K562 (cell line): Measurements from ENCODE around the gene ITGAD. TPM values are rescaled to one million over a fixed set of nuclear protein-coding genes. Genes with fewer than 3 reads are reported as not detected.

Experiments used
- ATAC-seq: fragments of 200-7000 bp; cut with Tn5 transposase; 3 replicates; pipeline ENCODE4 v1.9.1; 2020; ENCODE audit warnings: moderate library complexity
- BruUV-seq: library from RNA; stranded (reverse); fragments of 400-500 nt; replicated peaks from 2 replicates; lab custom pipeline; 2021; lab: Mats Ljungman, UMichigan
- CTCF ChIA-PET: fragments of 300-600 bp; formaldehyde crosslinking; extraction: SDS; loops from one replicate; lab custom pipeline; 2021; ENCODE audit warnings: low intra/inter-chr PET ratio; lab: Yijun Ruan, JAX
- POLR2A ChIA-PET: fragments of 300-600, 350-650 bp; sonication (Branson Sonifier 250); formaldehyde crosslinking; extraction: SDS; loops from one replicate; lab custom pipeline; 2021; ENCODE audit warnings: antibody characterized with exemption, inconsistent platforms; lab: Yijun Ruan, JAX
- DNase-seq, 4 experiments: peaks; one replicate each; pipeline versions ENCODE4 v3.0.0 to v3.0.0-alpha.2; 2011 to 2018; ENCODE audit warnings: low spot score in 3 of 4, mixed read lengths in 3 of 4; ENCODE audit errors: extremely low read depth in 1 of 4
- FAIRE-seq: peaks from 2 replicates; lab custom pipeline; 2011; peaks lifted over from hg19 to GRCh38; lab: Jason Lieb, UNC
- H2AFZ ChIP-seq: 2 replicates; pipeline ENCODE4 v1.6.0; 2011; ENCODE audit warnings: low read depth, low read length, control low read depth, inconsistent platforms
- H3K27ac ChIP-seq: fragments of 200-600 bp; 3 replicates; pipeline ENCODE4 v1.8.0; 2011; ENCODE audit warnings: low read depth, mild to moderate bottlenecking, control low read depth, inconsistent platforms, low read length, moderate library complexity, mixed read lengths; ENCODE audit errors: extremely low read depth
- H3K27me3 ChIP-seq, 2 experiments: fragments of 300-600 bp in 1 of 2; 2 replicates in 1 of 2; 3 replicates in 1 of 2; pipeline versions ENCODE4 v1.6.0 to v1.8.0; 2011; ENCODE audit warnings: inconsistent platforms in 2 of 2, low read length in 2 of 2, mild to moderate bottlenecking in 1 of 2, mixed read lengths in 1 of 2, moderate library complexity in 1 of 2; ENCODE audit not compliant: control insufficient read depth in 2 of 2, insufficient read depth in 2 of 2
- H3K36me3 ChIP-seq: fragments of 300-600 bp; 3 replicates; pipeline ENCODE4 v1.8.0; 2011; ENCODE audit warnings: mild to moderate bottlenecking, low read length, inconsistent platforms; ENCODE audit not compliant: control insufficient read depth, insufficient read depth
- H3K4me1 ChIP-seq, 2 experiments: fragments of 200-600 bp in 1 of 2; replicated peaks in 1 of 2; 2 replicates in 1 of 2; 3 replicates in 1 of 2; pipeline versions ENCODE4 v1.5.1 to v1.8.0; 2011; ENCODE audit warnings: inconsistent platforms in 2 of 2, low read length in 2 of 2, mild to moderate bottlenecking in 1 of 2, mixed read lengths in 1 of 2, moderate library complexity in 1 of 2; ENCODE audit not compliant: control insufficient read depth in 2 of 2, insufficient read depth in 2 of 2
- H3K4me2 ChIP-seq: 2 replicates; pipeline ENCODE4 v1.6.1; 2011; ENCODE audit warnings: low read length, control low read depth, inconsistent platforms, mixed read lengths; ENCODE audit not compliant: insufficient read depth
- H3K4me3 ChIP-seq: fragments of 200-600 bp; sonication (generic), shearing (Covaris generic); 2 replicates; pipeline ENCODE4 v1.5.1; 2016; ENCODE audit warnings: control low read depth, inconsistent platforms
- H3K79me2 ChIP-seq: fragments of 200-600 bp; 3 replicates; pipeline ENCODE4 v1.8.0; 2011; ENCODE audit warnings: low read length, inconsistent platforms; ENCODE audit not compliant: control insufficient read depth, insufficient read depth
- H3K9ac ChIP-seq, 2 experiments: 2 replicates each; pipeline versions ENCODE4 v1.6.0 to v1.6.1; 2011; ENCODE audit warnings: low read depth in 2 of 2, low read length in 2 of 2, control low read depth in 1 of 2, inconsistent platforms in 1 of 2, mild to moderate bottlenecking in 1 of 2, mixed read lengths in 1 of 2; ENCODE audit not compliant: insufficient read depth in 1 of 2
- H3K9me1 ChIP-seq: one replicate; pipeline ENCODE4 v1.6.0; 2011; ENCODE audit warnings: inconsistent platforms, mild to moderate bottlenecking, low read length, moderate library complexity; ENCODE audit not compliant: control insufficient read depth, insufficient read depth
- H3K9me3 ChIP-seq: replicated peaks from 2 replicates; pipeline ENCODE4 v1.5.1; 2011; ENCODE audit warnings: low read depth, low read length, inconsistent platforms; ENCODE audit not compliant: control insufficient read depth, insufficient read depth
- H4K20me1 ChIP-seq: replicated peaks from 2 replicates; pipeline ENCODE4 v1.6.1; 2011; ENCODE audit warnings: low read length, inconsistent platforms, mixed read lengths; ENCODE audit not compliant: control insufficient read depth, insufficient read depth
- ATF7 ChIP-seq: fragments of 450-650 bp; IDR thresholded peaks from 2 replicates; pipeline ENCODE4 v1.7.1; 2014; ENCODE audit warnings: mild to moderate bottlenecking, moderate library complexity
- CAMTA2 ChIP-seq: fragments of 250-450 bp; sonication (Bioruptor Pico); conservative IDR thresholded peaks from 2 replicates; pipeline ENCODE4 v1.5.1; 2022
- CBX1 ChIP-seq: sonication (generic); IDR thresholded peaks from 2 replicates; pipeline ENCODE4 v1.6.1; 2016; ENCODE audit warnings: antibody characterized with exemption, low read depth, mild to moderate bottlenecking
- CTCF ChIP-seq, 3 experiments: IDR thresholded peaks in 2 of 3; conservative IDR thresholded peaks in 1 of 3; 2 replicates each; pipeline ENCODE4 v1.5.1; 2011 to 2012; ENCODE audit warnings: low read length in 3 of 3, mild to moderate bottlenecking in 3 of 3, control low read depth in 2 of 3, improper control_type of control experiment in 1 of 3, inconsistent platforms in 1 of 3, low read depth in 1 of 3, mixed read lengths in 1 of 3, moderate library complexity in 1 of 3; ENCODE audit not compliant: insufficient read depth in 2 of 3
- DACH1 ChIP-seq: fragments of 450-650 bp; IDR thresholded peaks from 2 replicates; pipeline ENCODE4 v1.6.1; 2018; ENCODE audit not compliant: partially characterized antibody
- EGR1 ChIP-seq: fragments of 450-650 bp; conservative IDR thresholded peaks from 2 replicates; pipeline ENCODE4 v1.6.1; 2017; ENCODE audit warnings: mild to moderate bottlenecking
- ETV6 ChIP-seq, 3 experiments: fragments of 150-350 bp in 1 of 3; sonication (generic) in 1 of 3; formaldehyde crosslinking in 1 of 3; IDR thresholded peaks; 2 replicates each; pipeline versions ENCODE4 v1.6.1 to v1.8.0; 2014 to 2022; ENCODE audit warnings: borderline replicate concordance in 2 of 3, low read depth in 2 of 3, antibody characterized with exemption in 1 of 3, low read length in 1 of 3, mild to moderate bottlenecking in 1 of 3, missing genetic modification reagents in 1 of 3
- HES1 ChIP-seq: fragments of 450-650 bp; IDR thresholded peaks from 2 replicates; pipeline ENCODE4 v1.6.1; 2016; ENCODE audit warnings: low read depth, mild to moderate bottlenecking, moderate library complexity
- MAZ ChIP-seq, 2 experiments: fragments of 450-650 bp in 1 of 2; sonication (generic) in 1 of 2; formaldehyde crosslinking; IDR thresholded peaks in 1 of 2; conservative IDR thresholded peaks in 1 of 2; 2 replicates each; pipeline versions ENCODE4 v1.4.0 to v1.5.0; 2020; ENCODE audit warnings: mild to moderate bottlenecking in 1 of 2, missing genetic modification reagents in 1 of 2
- NEUROD1 ChIP-seq: fragments of 150-350 bp; IDR thresholded peaks from 2 replicates; pipeline ENCODE4 v1.6.1; 2014; ENCODE audit warnings: borderline replicate concordance, low read length, low read depth; ENCODE audit not compliant: partially characterized antibody
- PRPF4 ChIP-seq: fragments of 200-400 bp; formaldehyde crosslinking; IDR thresholded peaks from one replicate; pipeline ENCODE4 v1.6.1; 2017; ENCODE audit warnings: low read length, low read depth, mild to moderate bottlenecking; ENCODE audit not compliant: insufficient read depth, poor library complexity, severe bottlenecking
- SP1 ChIP-seq: sonication (generic); formaldehyde crosslinking; IDR thresholded peaks from 2 replicates; pipeline ENCODE4 v1.8.1; 2022; ENCODE audit warnings: mild to moderate bottlenecking, missing genetic modification reagents
- SRSF1 ChIP-seq: fragments of 200-400 bp; formaldehyde crosslinking; IDR thresholded peaks from 2 replicates; pipeline ENCODE4 v1.6.1; 2017; ENCODE audit warnings: mild to moderate bottlenecking, low read depth, low read length, moderate library complexity
- STAT6 ChIP-seq: sonication (generic); formaldehyde crosslinking; IDR thresholded peaks from 2 replicates; pipeline ENCODE4 v1.8.1; 2023; ENCODE audit warnings: mild to moderate bottlenecking, missing genetic modification reagents
- ZNF134 ChIP-seq: fragments of 250-450 bp; sonication (Bioruptor Pico); conservative IDR thresholded peaks from 2 replicates; pipeline ENCODE4 v1.4.0; 2020
- ZNF175 ChIP-seq: fragments of 200-800 bp; sonication (Bioruptor generic); IDR thresholded peaks from 2 replicates; pipeline ENCODE4 v1.6.1; 2016; ENCODE audit warnings: low read depth, mild to moderate bottlenecking, missing genetic modification characterization, missing compliant biosample characterization
- ZNF445 ChIP-seq: fragments of 250-450 bp; sonication (Bioruptor Pico); IDR thresholded peaks from 2 replicates; pipeline ENCODE4 v1.4.0; 2020; ENCODE audit warnings: low read depth, mild to moderate bottlenecking, moderate library complexity
- WGBS: fragments of 100-300 bp; shearing (Covaris generic); methylation state at CpG from one replicate; pipeline ENCODE4 v1.1.6; 2016; ENCODE audit warnings: low coverage, mixed read lengths; ENCODE audit not compliant: insufficient coverage; ENCODE audit errors: missing lambda C conversion rate; 5-methylcytosine and 5-hydroxymethylcytosine counted together
- in situ Hi-C: fragments of 300-500 bp; cut with MboI; formaldehyde crosslinking; loops from 4 replicates; pipeline ENCODE4 v1.15.0; 2018; ENCODE audit warnings: inconsistent platforms, mixed read lengths
- intact Hi-C: fragments of 100-400 bp; cut with micrococcal nuclease; formaldehyde crosslinking; loops from 2 replicates; pipeline ENCODE4 v1.14.2; 2022
- polyA plus RNA-seq, 8 experiments: library from polyadenylated mRNA; depleted of rRNA in 4 of 8; stranded (reverse) in 5 of 8; unstranded in 3 of 8; fragments of >200 nt; fragmentation: Nextera tagmentation in 2 of 8; fragmentation: Illumina TruSeq in 1 of 8; extraction: Ambion mirVana in 2 of 8; extraction: Trizol in 1 of 8; gene quantifications; 2 replicates each; pipeline versions ENCODE4 v1.2.1 to v1.2.3, GENCODE V29; 2011 to 2014; ENCODE audit warnings: inconsistent platforms in 1 of 8, missing spikeins in 1 of 8
- total RNA-seq, 7 experiments: library from RNA; depleted of rRNA in 6 of 7; stranded (reverse); fragments of >200 nt in 6 of 7; fragmentation: Illumina TruSeq in 2 of 7; extraction: Trizol in 2 of 7; gene quantifications; 2 replicates each; pipeline versions ENCODE4 v1.2.1 to v1.2.3, GENCODE V29; 2011 to 2021; ENCODE audit warnings: low replicate concordance in 1 of 7

Gene ITGAD
- total and polyA plus RNA-seq, 9 of the 15 experiments (the other 6 are each of a cell fraction or from before 2014, with no cell fraction given), result not detected

- POLR2A ChIA-PET, result interaction anchor here (0.6 to 0.9 kb wide), 2 partner anchors 220 to 443 kb away, joined by 3 read pairs; partner anchors contain the start of gene HSD3B7
- in situ Hi-C loops, result loop anchor here (25.0 kb wide), 1 partner anchor 441 kb away; the partner anchor contains the start of gene HSD3B7
- CTCF ChIA-PET, result no interaction called here
These were observed 35.1 kb downstream of the ITGAD start, which contains the start of gene COX6A2 for GRCh38 chr16:31428279-31428597. Gene COX6A2, minus strand, starts transcription at chr16:31428360. Its CDS starts 35 bp downstream, at chr16:31428325.

More at GRCh38 chr16:31428279-31428597, 35.1 kb downstream of the ITGAD start, which contains the start of gene COX6A2:
- Histone ChIP-seq H3K4me1 (peaks cover 0 to 13% of the 10 kb centered on the region in 2 experiments; a peak in 2 of 5 replicates), H4K20me1 (no peaks in the 10 kb centered on the region)
- intact Hi-C loops, result no loop called here
- TF ChIP-seq STAT6 (CRISPR knock-in tag), result no peak
- no peak for TF ChIP-seq HES1
- TF ChIP-seq CAMTA2 (CRISPR knock-in tag), result no peak
- TF ChIP-seq PRPF4, result no peak
- TF ChIP-seq NEUROD1, result no peak
- no peak for TF ChIP-seq SRSF1
- no peak for TF ChIP-seq EGR1
- TF ChIP-seq CBX1, result no peak
- TF ChIP-seq MAZ (CRISPR knock-in tag; conservative IDR thresholded peaks at IDR 0.05 in 1 of 2, IDR thresholded peaks at IDR 0.05 in 1 of 2), result no peak
- TF ChIP-seq ZNF134 (CRISPR knock-in tag), result no peak
- no peak for TF ChIP-seq DACH1
- TF ChIP-seq ZNF175 (CRISPR knock-in tag), result no peak
- TF ChIP-seq ATF7, result no peak
- no peak for TF ChIP-seq ETV6 (IDR thresholded peaks at IDR 0.05; ENCODE audit: borderline replicate concordance in 1 of 2, low read depth in 2 of 2, low read length in 1 of 2)
- no peak for TF ChIP-seq ETV6 (CRISPR knock-in tag; IDR thresholded peaks at IDR 0.05; ENCODE audit: borderline replicate concordance)
- no peak for TF ChIP-seq SP1 (CRISPR knock-in tag)
- TF ChIP-seq CTCF (IDR thresholded peaks at IDR 0.05 in 2 of 3, conservative IDR thresholded peaks at IDR 0.05 in 1 of 3; ENCODE audit: insufficient read depth in 2 of 3, low read depth in 1 of 3, low read length in 3 of 3), result no peak
- no peak for TF ChIP-seq ZNF445 (CRISPR knock-in tag)
- TF ChIP-seq, all 486 proteins: peak for 0
- no peak within 1 kb of the TSS for H3K4me3 ChIP-seq
- DNase-seq (no peak), ATAC-seq (no peak), FAIRE-seq (no peak)
- H3K36me3 ChIP-seq, result no peaks in the 10 kb centered on the region
- H3K27me3 ChIP-seq, result peaks cover 8 to 16% of the 10 kb centered on the region in 2 experiments; a peak in 4 of 5 replicates
- no peaks in the 10 kb centered on the region for H3K79me2 ChIP-seq
- no peaks in the 10 kb centered on the region for H3K9me1 ChIP-seq
- no peak within 1 kb of the TSS for H3K27ac ChIP-seq
- H3K9ac ChIP-seq, result no peak within 1 kb of the TSS; a peak in 1 of 4 replicates
- H3K9me3 ChIP-seq, result no peaks in the 10 kb centered on the region
- H2AFZ ChIP-seq, result peak within 1 kb of the TSS; percentile 73
- BruUV-seq, result no TSS peak
- WGBS, result 27% methylated on average over 5 of the region's 7 CpGs
- H3K4me2 ChIP-seq, result 0 out of 2 replicates have a peak within 1 kb of the TSS, but pooled peaks have one; percentile 3
